Suprapubic skin (tissue), 4 donors: Measurements from ENCODE around the gene CD8B2. TPM values are rescaled to one million over a fixed set of nuclear protein-coding genes. Genes with fewer than 3 reads are reported as not detected.

Experiments used
- DNase-seq, 2 donors: peaks; one replicate each; pipeline ENCODE4 v3.0.0-alpha.2; 2019; ENCODE audit warnings: low spot score in 2 of 2
- H3K27ac ChIP-seq: fragments of 200-600 bp; sonication (generic); one replicate; pipeline ENCODE4 v1.5.1; 2019
- H3K27me3 ChIP-seq: fragments of 200-600 bp; sonication (generic); one replicate; pipeline ENCODE4 v1.5.1; 2019
- H3K36me3 ChIP-seq: fragments of 200-600 bp; sonication (generic); one replicate; pipeline ENCODE4 v1.5.1; 2019
- H3K4me1 ChIP-seq: fragments of 200-600 bp; sonication (generic); one replicate; pipeline ENCODE4 v1.5.1; 2019
- H3K4me3 ChIP-seq: fragments of 200-600 bp; sonication (generic); one replicate; pipeline ENCODE4 v1.5.1; 2019; ENCODE audit warnings: mild to moderate bottlenecking
- H3K9me3 ChIP-seq: fragments of 200-600 bp; sonication (generic); one replicate; pipeline ENCODE4 v1.5.1; 2019
- EP300 ChIP-seq: sonication (generic); formaldehyde crosslinking; IDR thresholded peaks from one replicate; pipeline ENCODE4 v1.6.1; 2017; ENCODE audit warnings: antibody characterized with exemption
- POLR2A ChIP-seq, 2 donors: fragments of 450-650 bp; IDR thresholded peaks; one replicate each; pipeline ENCODE4 v1.6.1; 2017; ENCODE audit warnings: antibody characterized with exemption in 2 of 2, mild to moderate bottlenecking in 2 of 2, moderate library complexity in 2 of 2
- POLR2AphosphoS5 ChIP-seq, 3 donors: sonication (generic); formaldehyde crosslinking; IDR thresholded peaks; one replicate each; pipeline ENCODE4 v1.6.1; 2017; ENCODE audit warnings: antibody characterized with exemption in 3 of 3
- WGBS: methylation state at CpG from one replicate; pipeline ENCODE4 v1.1.5; 2018; 5-methylcytosine and 5-hydroxymethylcytosine counted together
- total RNA-seq, 4 donors: library from RNA; depleted of rRNA; stranded (reverse); fragments of >200 nt; gene quantifications; one replicate each; pipeline ENCODE4 v1.1.0, GENCODE V29; 2016
- TF ChIP-seq, protein P1 (sequence below), 2 donors: fragments of 200-600 bp in 1 of 2; fragments of 450-650 bp in 1 of 2; sonication (generic) in 1 of 2; IDR thresholded peaks; one replicate each; pipeline ENCODE4 v1.5.1; 2016 to 2019; ENCODE audit warnings: antibody characterized with exemption in 2 of 2, mild to moderate bottlenecking in 1 of 2, moderate library complexity in 1 of 2

The CD8B2 gene
- total RNA-seq, 4 donors from 2014 or later, result 0.55 TPM; not detected in 3

DNA sequence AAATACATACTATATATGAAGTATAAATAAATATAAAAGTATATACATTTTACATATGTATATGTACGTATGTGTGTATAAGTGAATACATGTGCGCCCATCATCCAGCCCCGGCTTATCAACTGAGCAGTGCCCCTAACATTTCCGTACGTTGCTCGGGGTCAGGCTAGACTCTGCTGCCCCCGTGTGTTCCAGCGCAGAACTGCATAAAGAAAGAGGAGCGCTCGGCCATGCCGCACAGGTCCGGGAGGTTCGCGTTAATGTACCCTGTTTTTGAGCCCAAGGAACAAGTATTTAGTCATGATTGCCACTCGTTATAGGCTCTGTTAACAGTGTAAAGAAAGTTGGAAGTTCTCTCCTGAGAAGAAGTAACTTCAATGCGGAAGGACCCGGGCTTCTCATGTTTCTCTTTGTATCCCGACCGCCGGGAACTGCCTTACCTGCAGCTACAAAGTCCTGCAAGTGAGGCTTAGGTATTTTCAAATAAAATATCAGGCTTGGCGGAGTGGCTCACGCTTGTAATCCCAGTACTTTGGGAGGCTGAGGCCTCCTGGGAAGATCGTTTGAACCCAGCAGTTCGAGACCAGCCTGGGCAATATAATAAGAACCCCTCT lies 55.7 kb downstream of the CD8B2 start:
- H3K27me3 ChIP-seq, result peaks cover 10% of the 10 kb centered on the region
- H3K36me3 ChIP-seq, result no peaks in the 10 kb centered on the region
- WGBS, result 9% methylated on average over 24 of the region's 24 CpGs
- TF ChIP-seq EP300 (no peak), POLR2AphosphoS5 (IDR thresholded peaks at IDR 0.05) (no peak), POLR2A (IDR thresholded peaks at IDR 0.05) (no peak)
- TF ChIP-seq, protein P1, sequence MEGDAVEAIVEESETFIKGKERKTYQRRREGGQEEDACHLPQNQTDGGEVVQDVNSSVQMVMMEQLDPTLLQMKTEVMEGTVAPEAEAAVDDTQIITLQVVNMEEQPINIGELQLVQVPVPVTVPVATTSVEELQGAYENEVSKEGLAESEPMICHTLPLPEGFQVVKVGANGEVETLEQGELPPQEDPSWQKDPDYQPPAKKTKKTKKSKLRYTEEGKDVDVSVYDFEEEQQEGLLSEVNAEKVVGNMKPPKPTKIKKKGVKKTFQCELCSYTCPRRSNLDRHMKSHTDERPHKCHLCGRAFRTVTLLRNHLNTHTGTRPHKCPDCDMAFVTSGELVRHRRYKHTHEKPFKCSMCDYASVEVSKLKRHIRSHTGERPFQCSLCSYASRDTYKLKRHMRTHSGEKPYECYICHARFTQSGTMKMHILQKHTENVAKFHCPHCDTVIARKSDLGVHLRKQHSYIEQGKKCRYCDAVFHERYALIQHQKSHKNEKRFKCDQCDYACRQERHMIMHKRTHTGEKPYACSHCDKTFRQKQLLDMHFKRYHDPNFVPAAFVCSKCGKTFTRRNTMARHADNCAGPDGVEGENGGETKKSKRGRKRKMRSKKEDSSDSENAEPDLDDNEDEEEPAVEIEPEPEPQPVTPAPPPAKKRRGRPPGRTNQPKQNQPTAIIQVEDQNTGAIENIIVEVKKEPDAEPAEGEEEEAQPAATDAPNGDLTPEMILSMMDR (IDR thresholded peaks at IDR 0.05), result peak; percentile 61 to 94
- H3K9me3 ChIP-seq, result no peaks in the 10 kb centered on the region
- H3K4me3 ChIP-seq, result peak overlapping the region; percentile 32
- peak; percentile 78 to 86 for DNase-seq
- H3K4me1 ChIP-seq, result peaks cover 4% of the 10 kb centered on the region
- H3K27ac ChIP-seq, result no peak overlapping the region

DNA sequence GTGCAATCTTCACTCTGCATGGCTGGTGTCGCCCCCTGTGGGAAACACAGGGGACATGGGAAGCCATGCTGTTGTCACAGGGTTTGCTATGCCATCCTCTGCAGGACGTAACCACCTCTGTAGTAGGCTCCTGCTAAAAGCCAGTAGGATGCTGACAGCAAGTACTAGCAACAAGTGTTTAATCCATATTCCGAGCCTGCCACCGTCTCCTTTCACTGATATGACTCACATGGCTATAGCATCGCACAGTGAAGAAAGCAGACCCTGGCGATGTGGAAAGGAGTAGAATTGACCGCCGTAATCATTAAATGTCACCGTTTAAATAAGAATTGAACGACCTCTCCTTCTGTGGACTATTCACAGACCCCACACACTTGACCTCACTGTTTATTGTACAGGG lies 57.8 kb downstream of the CD8B2 start:
- H3K27ac ChIP-seq, result no peak overlapping the region
- DNase-seq, result no peak
- peaks cover 10% of the 10 kb centered on the region for H3K27me3 ChIP-seq
- peaks cover 4% of the 10 kb centered on the region for H3K4me1 ChIP-seq
- no peaks in the 10 kb centered on the region for H3K36me3 ChIP-seq
- TF ChIP-seq EP300, result no peak
- TF ChIP-seq, protein P1 (IDR thresholded peaks at IDR 0.05), result no peak
- TF ChIP-seq POLR2A (IDR thresholded peaks at IDR 0.05), result no peak
- TF ChIP-seq POLR2AphosphoS5 (IDR thresholded peaks at IDR 0.05), result no peak
- H3K9me3 ChIP-seq, result no peaks in the 10 kb centered on the region
- no peak overlapping the region for H3K4me3 ChIP-seq
- 93% methylated on average over 10 of the region's 10 CpGs for WGBS

DNA sequence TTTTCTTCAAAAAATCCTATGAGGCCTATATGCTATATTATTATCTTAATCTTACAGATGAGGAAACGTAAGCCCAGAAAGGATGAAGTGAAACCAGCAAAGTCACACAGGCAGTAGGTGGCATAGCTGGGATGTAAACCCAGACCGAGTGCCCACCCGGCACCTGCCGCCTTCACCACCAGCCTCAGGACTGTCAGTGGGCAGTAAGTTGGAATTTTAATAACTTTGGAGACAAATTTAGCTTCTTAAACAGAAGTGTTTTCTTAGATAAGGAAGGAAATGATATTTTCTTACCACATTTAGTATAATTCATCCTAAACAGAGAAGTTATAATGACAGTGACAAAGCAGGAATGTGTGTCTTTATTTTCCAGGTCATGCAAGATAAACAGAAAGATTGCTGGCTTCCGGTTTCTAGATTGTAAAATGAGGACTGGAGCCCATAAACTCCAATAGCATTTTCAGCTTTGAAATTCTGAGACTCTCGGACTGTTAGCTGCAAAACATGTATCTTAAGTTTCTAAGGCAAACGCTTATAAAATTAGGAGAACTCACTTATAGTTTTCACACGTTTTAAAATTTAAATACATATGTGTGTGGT lies 59.3 kb downstream of the CD8B2 start:
- WGBS, result 80% methylated on average over 8 of the region's 8 CpGs
- H3K4me3 ChIP-seq, result no peak overlapping the region
- no peaks in the 10 kb centered on the region for H3K36me3 ChIP-seq
- H3K27me3 ChIP-seq, result peaks cover 10% of the 10 kb centered on the region
- no peaks in the 10 kb centered on the region for H3K9me3 ChIP-seq
- DNase-seq, result no peak
- TF ChIP-seq, protein P1 (IDR thresholded peaks at IDR 0.05), result no peak
- no peak for TF ChIP-seq EP300
- no peak for TF ChIP-seq POLR2A (IDR thresholded peaks at IDR 0.05)
- TF ChIP-seq POLR2AphosphoS5 (IDR thresholded peaks at IDR 0.05), result no peak
- no peak overlapping the region for H3K27ac ChIP-seq
- H3K4me1 ChIP-seq, result peaks cover 4% of the 10 kb centered on the region

DNA sequence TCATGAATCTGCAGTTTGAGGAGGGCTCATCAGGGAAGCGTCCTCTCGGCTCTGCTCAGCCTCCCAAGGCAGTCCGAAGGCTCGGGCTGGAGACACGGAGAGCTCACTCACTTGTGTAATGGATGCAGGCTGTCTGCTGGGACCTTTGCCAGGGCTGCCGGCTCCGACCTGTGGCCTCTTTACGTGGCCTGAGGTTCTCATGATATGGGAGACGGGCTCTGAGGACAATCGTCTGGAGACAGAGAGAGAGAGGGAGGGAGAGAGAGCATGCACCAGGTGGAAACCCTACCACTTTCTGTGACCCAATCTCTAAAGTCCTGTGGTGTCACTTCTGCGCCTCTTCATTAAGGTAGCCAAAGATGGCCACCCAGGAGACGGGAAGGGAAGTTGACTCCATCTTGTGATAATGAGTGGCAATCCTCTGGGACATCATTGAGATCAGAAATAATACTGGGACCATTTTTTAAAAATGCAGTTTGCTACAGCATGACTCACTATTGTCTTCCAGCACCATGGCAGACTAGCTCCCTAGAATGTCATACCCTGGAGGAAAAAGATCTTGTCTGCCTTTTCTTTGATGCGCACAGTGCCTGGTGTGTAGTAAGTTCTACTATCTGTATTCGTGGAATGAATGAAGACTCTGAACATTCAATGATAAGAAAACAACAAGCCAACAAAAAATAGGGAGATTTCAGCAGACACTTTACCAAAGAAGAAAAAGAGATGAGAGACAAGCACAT lies 60.2 kb downstream of the CD8B2 start:
- H3K36me3 ChIP-seq, result no peaks in the 10 kb centered on the region
- TF ChIP-seq EP300, result no peak
- TF ChIP-seq, protein P1 (IDR thresholded peaks at IDR 0.05), result no peak
- no peak for TF ChIP-seq POLR2A (IDR thresholded peaks at IDR 0.05)
- TF ChIP-seq POLR2AphosphoS5 (IDR thresholded peaks at IDR 0.05), result no peak
- peaks cover 4% of the 10 kb centered on the region for H3K4me1 ChIP-seq
- no peaks in the 10 kb centered on the region for H3K9me3 ChIP-seq
- DNase-seq, result no peak
- no peak overlapping the region for H3K4me3 ChIP-seq
- 57% methylated on average over 13 of the region's 14 CpGs for WGBS
- peaks cover 10% of the 10 kb centered on the region for H3K27me3 ChIP-seq
- no peak overlapping the region for H3K27ac ChIP-seq
